Gastroesophageal sphincter (tissue), 4 donors: ENCODE measurements around the gene DENND6B. TPM values are rescaled to one million over a fixed set of nuclear protein-coding genes. Genes with fewer than 3 reads are reported as not detected.

Source experiments
- ATAC-seq: fragments of 150-250 bp; one replicate; pipeline ENCODE4 v1.9.1; 2016; ENCODE audit warnings: mild to moderate bottlenecking, moderate library complexity
- H3K27ac ChIP-seq, 4 donors: fragments of 200-600 bp; sonication (generic) in 3 of 4; 1 replicate in 3 of 4; 2 replicates in 1 of 4; pipeline ENCODE4 v1.5.1; 2016 to 2019
- H3K27me3 ChIP-seq: fragments of 200-600 bp; sonication (generic); one replicate; pipeline ENCODE4 v1.5.1; 2019
- H3K36me3 ChIP-seq, 2 donors: fragments of 200-600 bp; sonication (generic); one replicate each; pipeline ENCODE4 v1.5.1; 2019; ENCODE audit warnings: control low read depth in 1 of 2
- H3K4me1 ChIP-seq, 3 donors: fragments of 200-600 bp; sonication (generic); 1 replicate in 2 of 3; 2 replicates in 1 of 3; pipeline ENCODE4 v1.5.1; 2016 to 2019; ENCODE audit warnings: control low read depth in 2 of 3
- H3K4me3 ChIP-seq, 2 donors: fragments of 200-600 bp; sonication (generic); one replicate each; pipeline ENCODE4 v1.5.1; 2019; ENCODE audit warnings: mild to moderate bottlenecking in 1 of 2, moderate library complexity in 1 of 2
- H3K9me3 ChIP-seq, 3 donors: fragments of 200-600 bp; sonication (generic); one replicate each; pipeline ENCODE4 v1.5.1; 2017 to 2019; ENCODE audit warnings: control low read depth in 2 of 3
- CTCF ChIP-seq, 4 experiments: fragments of 200-600 bp in 2 of 4; fragments of 450-650 bp in 2 of 4; sonication (generic) in 1 of 4; IDR thresholded peaks; one replicate each; pipeline ENCODE4 v1.5.1; 2017 to 2019; ENCODE audit warnings: antibody characterized with exemption in 4 of 4, mild to moderate bottlenecking in 2 of 4, moderate library complexity in 2 of 4
- EP300 ChIP-seq: sonication (generic); formaldehyde crosslinking; IDR thresholded peaks from one replicate; pipeline ENCODE4 v1.6.1; 2017; ENCODE audit warnings: antibody characterized with exemption, mild to moderate bottlenecking
- POLR2A ChIP-seq, 2 donors: fragments of 450-650 bp; IDR thresholded peaks; one replicate each; pipeline ENCODE4 v1.6.1; 2017; ENCODE audit warnings: antibody characterized with exemption in 2 of 2, mild to moderate bottlenecking in 2 of 2, moderate library complexity in 1 of 2
- POLR2AphosphoS5 ChIP-seq: sonication (generic); formaldehyde crosslinking; IDR thresholded peaks from one replicate; pipeline ENCODE4 v1.6.1; 2017; ENCODE audit warnings: antibody characterized with exemption
- WGBS, 2 donors: methylation state at CpG; one replicate each; pipeline ENCODE4 v1.1.5; 2018; ENCODE audit warnings: low coverage in 1 of 2; 5-methylcytosine and 5-hydroxymethylcytosine counted together
- total RNA-seq, 4 donors: library from RNA; depleted of rRNA; stranded (reverse); fragments of >200 nt; gene quantifications; one replicate each; pipeline ENCODE4 v1.1.0, GENCODE V29; 2016

The DENND6B gene
- total RNA-seq, 4 donors from 2014 or later = 2.0 to 4.8 (median 2.8) TPM

GRCh38 chr22:50286275-50286674, 40.5 kb downstream of the DENND6B start:
- ATAC-seq = no peak
- WGBS, 2 donors = no CpG with 5 or more reads among the region's 21 CpGs
- TF ChIP-seq POLR2AphosphoS5 (no peak), EP300 (no peak), CTCF (IDR thresholded peaks at IDR 0.05) (no peak), POLR2A (IDR thresholded peaks at IDR 0.05) (no peak)
- Histone ChIP-seq H3K27ac (no peak overlapping the region), H3K9me3 (no peaks in the 10 kb centered on the region), H3K4me1 (peaks cover 0 to 35% (median 0%) of the 10 kb centered on the region in 3 donors), H3K4me3 (no peak overlapping the region), H3K36me3 (peaks cover 0 to 97% of the 10 kb centered on the region in 2 donors), H3K27me3 (no peaks in the 10 kb centered on the region)

- Histone ChIP-seq H3K27me3 (no peaks in the 10 kb centered on the region), H3K27ac (no peak overlapping the region), H3K9me3 (no peaks in the 10 kb centered on the region), H3K4me3 (no peak overlapping the region), H3K36me3 (peaks cover 0 to 97% of the 10 kb centered on the region in 2 donors), H3K4me1 (peaks cover 0 to 35% (median 0%) of the 10 kb centered on the region in 3 donors)
- 75 to 100% methylated on average over 2 to 5 of the region's 34 CpGs for WGBS, 2 donors
- TF ChIP-seq POLR2AphosphoS5 (no peak), POLR2A (IDR thresholded peaks at IDR 0.05) (no peak), CTCF (IDR thresholded peaks at IDR 0.05) (no peak), EP300 (no peak)
- ATAC-seq = no peak
Observed at GRCh38 chr22:50285568-50286229, 41.1 kb downstream of the DENND6B start.

GRCh38 chr22:50284479-50284878, 42.3 kb downstream of the DENND6B start:
- WGBS, 2 donors = 80% methylated on average over 1 of the region's 13 CpGs; no CpG with 5 or more reads in 1 of the 2 donors
- no peak for ATAC-seq
- peaks cover 0 to 26% (median 0%) of the 10 kb centered on the region in 3 donors for H3K4me1 ChIP-seq
- H3K4me3 ChIP-seq = no peak overlapping the region
- no peaks in the 10 kb centered on the region for H3K9me3 ChIP-seq
- no peaks in the 10 kb centered on the region for H3K27me3 ChIP-seq
- no peak overlapping the region for H3K27ac ChIP-seq
- H3K36me3 ChIP-seq = peaks cover 0 to 97% of the 10 kb centered on the region in 2 donors
- TF ChIP-seq POLR2AphosphoS5 (no peak), CTCF (IDR thresholded peaks at IDR 0.05) (no peak), EP300 (no peak), POLR2A (IDR thresholded peaks at IDR 0.05) (no peak)

- H3K4me3 ChIP-seq = no peak overlapping the region
- no peak for ATAC-seq
- WGBS, 2 donors = 90% methylated on average over 12 of the region's 30 CpGs; no CpG with 5 or more reads in 1 of the 2 donors
- H3K27ac ChIP-seq = no peak overlapping the region
- no peaks in the 10 kb centered on the region for H3K27me3 ChIP-seq
- peaks cover 0 to 97% of the 10 kb centered on the region in 2 donors for H3K36me3 ChIP-seq
- H3K4me1 ChIP-seq = peaks cover 0 to 23% (median 0%) of the 10 kb centered on the region in 3 donors
- TF ChIP-seq CTCF (IDR thresholded peaks at IDR 0.05) (no peak), POLR2A (IDR thresholded peaks at IDR 0.05) (no peak), POLR2AphosphoS5 (no peak), EP300 (no peak)
- no peaks in the 10 kb centered on the region for H3K9me3 ChIP-seq
Observed at GRCh38 chr22:50283821-50284220, 43.0 kb downstream of the DENND6B start.
